GM18951 (cell line): ENCODE data around the gene NEDD4L.

Source experiments
- POLR2A ChIP-seq: IDR thresholded peaks from 4 replicates; pipeline ENCODE4 v1.6.1; 2011; ENCODE audit warnings: mild to moderate bottlenecking; ENCODE audit not compliant: insufficient read length, insufficient read depth; ENCODE audit errors: extremely low read depth
- in situ Hi-C: fragments of 300-500 bp; cut with MboI; formaldehyde crosslinking; loops from one replicate; pipeline ENCODE4 v1.12.0; 2022; ENCODE audit warnings: low sequenced_read_pairs, mixed read lengths, inconsistent platforms; ENCODE audit not compliant: unreplicated experiment

The NEDD4L gene

DNA sequence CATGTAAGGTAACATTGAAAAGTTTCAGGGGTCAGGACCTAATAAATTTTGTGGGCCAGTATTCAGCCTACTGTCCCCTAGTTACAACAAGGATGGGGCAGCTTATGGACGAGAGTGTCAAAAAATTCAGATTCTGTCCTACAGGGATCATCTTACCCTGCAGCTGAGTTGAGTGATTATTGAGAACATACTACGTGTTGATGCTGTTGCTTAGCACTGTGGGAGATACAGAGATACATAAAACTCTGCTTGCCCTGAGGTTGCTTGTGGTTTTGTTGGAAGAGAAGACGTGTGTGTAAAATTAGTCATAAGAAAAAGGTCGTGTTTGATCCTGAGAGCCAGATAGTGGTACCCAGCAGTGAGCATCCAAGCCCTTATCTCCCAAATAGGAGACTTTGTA lies 253.2 kb downstream of the NEDD4L start:
- in situ Hi-C loops = no loop called here
- no peak for TF ChIP-seq POLR2A

DNA sequence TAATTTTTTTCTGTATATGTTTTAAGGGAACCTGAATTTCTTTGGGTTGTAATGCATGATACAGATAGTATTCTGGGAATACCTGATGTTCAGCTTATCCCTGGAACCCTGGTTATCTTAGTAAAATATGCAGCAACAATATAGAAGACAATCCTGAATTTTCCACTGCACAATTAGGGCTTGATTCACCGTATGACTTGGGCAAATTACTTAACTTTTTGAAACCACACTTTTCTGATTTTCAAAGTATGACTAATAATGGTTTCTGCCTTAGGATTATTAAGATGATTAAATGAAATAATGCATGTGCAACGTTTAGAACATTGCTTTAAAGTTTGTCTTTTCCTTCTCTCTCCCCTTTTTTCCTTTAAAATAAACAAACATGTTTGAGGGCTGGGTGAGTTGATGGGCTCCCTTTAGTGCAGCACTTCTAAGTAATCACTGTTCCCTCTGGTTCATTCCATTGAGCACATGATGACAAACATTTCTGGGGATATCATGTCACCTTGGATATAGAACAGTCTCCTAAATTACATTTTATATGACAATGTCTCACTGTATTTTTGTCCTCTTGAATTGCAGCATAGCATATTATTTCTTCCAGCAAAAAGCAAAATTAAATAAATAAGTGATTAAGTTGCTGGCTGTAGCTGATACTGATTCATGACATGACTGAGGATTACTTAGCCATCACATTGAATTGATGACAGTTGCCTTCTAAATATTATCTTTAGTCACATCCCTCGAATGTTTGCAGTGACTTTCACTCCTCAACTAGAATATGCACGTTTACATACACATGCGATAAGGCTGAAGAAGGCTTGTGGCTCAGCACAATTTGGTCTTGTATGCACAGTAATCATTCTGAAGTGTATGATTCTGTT lies 254.5 kb downstream of the NEDD4L start:
- no peak for TF ChIP-seq POLR2A
- in situ Hi-C loops = no loop called here

DNA sequence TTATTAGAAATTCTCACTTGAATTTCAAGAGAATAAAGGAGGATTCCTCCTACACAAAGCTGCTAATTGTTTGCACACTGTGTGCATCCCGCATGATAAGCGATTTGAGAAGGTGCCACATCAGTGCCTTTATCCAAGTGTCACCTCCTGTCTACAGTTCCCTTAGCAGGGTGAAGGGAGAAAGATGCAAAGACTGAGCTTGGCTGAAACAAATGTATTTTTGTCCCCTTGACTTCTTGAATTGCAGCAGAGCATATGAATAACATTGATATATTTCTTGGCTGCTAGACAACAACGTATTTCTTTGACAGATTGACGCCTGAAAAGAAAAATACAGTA lies 255.1 kb downstream of the NEDD4L start:
- in situ Hi-C loops = no loop called here
- TF ChIP-seq POLR2A = no peak

DNA sequence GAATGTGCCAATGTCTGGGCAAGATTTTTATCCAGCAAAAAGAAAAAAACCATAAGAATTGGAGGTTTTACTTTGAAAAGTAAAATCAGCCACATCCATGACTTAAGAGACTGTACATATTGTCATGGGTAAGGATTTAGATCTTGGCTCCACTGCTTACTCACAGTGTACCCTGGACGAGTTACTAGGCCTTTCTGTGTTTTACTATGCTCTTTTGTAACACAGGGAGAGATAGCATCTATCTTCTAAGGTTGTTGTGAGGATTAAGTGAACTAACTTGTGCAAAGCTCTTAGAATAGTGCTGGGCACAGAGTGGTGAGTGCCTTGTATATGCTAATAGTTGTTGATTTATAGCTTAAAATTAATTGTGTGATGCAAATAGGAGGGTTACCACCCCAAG lies 255.9 kb downstream of the NEDD4L start:
- no peak for TF ChIP-seq POLR2A

DNA sequence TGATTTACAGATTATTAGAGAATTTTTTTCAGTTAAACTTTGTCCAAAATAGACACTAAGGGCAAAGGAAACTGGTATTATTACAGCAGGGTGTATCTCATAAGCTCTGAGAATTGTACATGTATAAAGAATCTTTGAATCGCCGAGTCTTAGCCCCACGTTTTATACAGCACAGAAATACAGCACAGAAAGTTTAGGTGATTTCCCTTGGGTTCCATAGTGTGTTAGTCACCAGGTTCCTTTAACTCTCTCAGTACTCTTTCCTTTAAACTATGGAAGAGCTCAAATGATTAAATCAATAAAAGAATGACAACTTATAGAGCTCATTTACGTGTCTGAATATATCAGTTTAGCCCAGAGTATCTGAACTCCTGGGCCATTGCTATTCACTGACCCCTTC lies 256.8 kb downstream of the NEDD4L start:
- in situ Hi-C loops = no loop called here
- no peak for TF ChIP-seq POLR2A

More for the DNA sequence above, 255.9 kb downstream of the NEDD4L start:
- in situ Hi-C loops = no loop called here

DNA sequence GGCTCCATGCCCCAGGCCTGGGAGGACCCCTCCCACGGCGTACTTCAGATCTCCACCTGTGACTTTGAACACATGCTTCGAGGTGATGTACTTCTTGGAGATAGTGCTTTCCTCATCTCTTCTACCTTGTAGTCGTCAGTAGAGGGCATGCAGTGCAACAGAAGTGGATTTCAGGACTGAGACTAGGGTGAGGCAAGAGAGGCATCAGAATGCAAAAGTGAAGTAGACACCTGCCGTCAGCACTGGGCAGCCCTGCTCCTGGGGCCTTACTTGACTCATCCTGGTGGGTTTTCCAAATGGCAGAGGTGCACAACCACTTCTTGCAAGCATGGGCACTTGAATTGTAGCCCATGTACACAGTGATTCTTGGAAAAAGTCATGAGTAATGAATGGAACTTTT lies 258.8 kb downstream of the NEDD4L start:
- in situ Hi-C loops = no loop called here
- no peak for TF ChIP-seq POLR2A

DNA sequence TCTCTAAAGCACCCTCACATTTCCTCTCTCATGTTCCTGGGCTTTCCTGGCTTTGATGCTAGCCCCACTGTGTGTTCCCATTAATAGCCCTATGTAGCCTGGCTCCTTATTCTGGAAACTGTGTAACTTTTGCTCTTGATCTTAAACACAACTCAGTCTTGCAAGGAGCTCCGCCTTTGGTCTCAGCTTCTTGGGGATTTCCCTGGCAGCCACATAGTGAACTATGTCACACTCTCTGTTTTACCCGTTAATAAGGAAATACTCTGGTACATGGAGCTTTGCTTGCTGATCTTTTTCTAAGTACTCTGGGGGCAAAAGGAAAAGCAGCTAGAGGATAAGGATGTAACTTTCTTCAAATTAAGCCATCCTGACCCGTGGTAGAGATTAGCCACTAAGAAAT lies 259.3 kb downstream of the NEDD4L start:
- TF ChIP-seq POLR2A = no peak
- in situ Hi-C loops = no loop called here

DNA sequence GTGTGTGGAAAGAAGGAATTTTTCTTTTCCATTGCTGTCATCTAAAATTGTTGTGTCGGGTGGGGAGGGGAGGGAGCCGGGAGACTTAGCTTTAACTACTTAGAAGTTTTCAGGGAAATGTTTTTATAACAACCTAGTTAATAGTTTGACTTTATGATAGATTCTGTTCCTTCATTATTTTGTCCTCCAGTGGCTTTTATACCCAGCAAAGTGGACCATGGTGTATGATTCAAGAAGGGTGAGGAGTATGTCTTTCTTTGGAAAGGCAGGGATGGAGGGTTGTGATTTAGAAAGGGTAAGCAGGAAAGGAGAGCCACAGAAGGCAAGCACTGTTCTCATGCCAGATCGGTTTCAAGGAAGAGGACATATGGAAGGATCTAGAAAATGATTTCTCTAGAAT lies 261.8 kb downstream of the NEDD4L start:
- no peak for TF ChIP-seq POLR2A

DNA sequence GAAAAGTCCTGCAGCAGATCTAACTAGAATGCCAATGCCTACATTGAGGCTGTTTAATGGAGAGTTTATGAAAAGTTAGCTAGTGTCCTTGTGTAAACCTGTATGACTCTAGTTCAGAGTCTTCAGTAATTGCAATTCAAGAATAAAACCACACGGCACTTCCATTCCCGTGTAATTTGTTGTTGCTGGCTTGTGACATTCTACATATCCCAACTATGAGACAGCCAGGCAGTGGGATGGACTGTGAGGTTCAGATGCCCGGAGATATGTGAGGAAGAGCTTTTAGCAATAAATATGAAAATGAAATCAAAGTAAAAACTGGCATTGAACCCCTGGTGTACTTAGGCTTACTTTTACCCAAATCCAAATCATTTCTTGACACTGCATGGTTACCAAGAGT lies 263.4 kb downstream of the NEDD4L start:
- in situ Hi-C loops = no loop called here
- TF ChIP-seq POLR2A = no peak

More for the DNA sequence above, 261.8 kb downstream of the NEDD4L start:
- in situ Hi-C loops = no loop called here

DNA sequence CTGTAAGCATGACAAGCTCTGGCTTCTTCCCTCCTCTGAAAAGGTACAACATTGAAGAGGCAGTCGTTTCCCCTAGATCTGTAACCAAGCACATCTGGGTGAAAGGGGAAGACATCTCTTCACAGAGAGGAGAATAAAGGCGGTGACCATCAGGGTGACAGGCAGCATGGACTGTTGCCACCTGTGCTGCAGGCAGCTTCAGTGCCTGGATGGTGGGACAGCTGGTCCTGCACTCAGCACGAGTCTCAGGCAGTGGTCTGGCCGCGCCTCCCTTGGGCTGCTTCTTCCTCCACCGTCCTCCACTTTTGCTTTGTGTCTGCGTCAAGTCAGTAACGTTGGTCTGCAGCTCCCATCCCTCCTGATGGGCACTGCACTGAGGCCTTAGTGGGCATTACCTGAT lies 264.4 kb downstream of the NEDD4L start:
- in situ Hi-C loops = no loop called here
- no peak for TF ChIP-seq POLR2A

DNA sequence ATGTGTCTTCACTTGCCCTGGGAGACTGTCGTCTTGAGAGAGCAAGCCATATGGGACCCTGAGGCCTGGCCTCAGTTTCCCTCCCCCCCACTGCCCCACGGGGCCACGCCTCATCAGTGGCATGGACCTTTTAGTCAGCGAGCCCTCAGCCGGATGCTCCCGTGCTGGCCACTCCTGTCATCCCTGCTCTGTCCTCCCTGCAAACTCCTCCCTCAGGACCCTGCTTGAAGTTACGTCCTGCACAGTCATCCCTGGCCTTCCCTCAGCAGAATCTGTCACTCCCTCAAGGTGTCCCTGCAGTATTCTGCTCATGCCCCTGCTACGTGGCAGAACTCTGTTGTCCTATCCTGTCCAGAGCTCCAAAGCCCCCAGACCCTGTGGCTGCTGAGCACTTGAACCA lies 265.1 kb downstream of the NEDD4L start:
- no peak for TF ChIP-seq POLR2A

DNA sequence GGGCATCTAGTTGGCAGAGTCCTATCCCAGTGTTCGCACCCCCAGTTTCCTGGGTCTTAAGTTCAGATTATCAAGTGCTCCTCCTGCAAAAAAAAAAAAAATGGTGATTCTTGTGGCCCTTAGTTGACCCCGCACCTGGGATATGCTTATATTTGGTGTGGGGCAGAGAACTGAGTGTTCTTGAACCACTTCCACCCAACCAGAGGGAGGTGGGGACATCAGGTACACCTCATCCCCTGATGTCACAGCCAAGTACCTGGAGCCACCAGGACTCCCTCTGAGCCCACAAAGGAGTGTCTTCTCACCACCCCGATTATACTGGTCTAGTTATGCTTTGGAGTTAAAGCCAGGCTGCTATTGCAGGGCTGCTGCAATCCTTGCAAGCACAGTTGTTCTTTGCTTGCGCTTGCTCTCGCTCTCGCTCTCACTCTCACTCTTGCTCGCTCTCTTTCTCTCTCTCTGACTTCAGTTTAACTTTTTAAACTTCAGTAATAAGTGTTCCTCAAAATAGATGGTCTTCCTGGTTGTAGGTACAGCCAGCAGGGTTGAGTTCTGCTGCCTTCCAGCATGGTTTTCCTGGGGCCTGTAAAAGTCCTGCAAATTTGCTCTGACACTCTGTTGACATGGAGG lies 265.7 kb downstream of the NEDD4L start:
- no peak for TF ChIP-seq POLR2A

More for the DNA sequence above, 265.1 kb downstream of the NEDD4L start:
- in situ Hi-C loops = no loop called here

DNA sequence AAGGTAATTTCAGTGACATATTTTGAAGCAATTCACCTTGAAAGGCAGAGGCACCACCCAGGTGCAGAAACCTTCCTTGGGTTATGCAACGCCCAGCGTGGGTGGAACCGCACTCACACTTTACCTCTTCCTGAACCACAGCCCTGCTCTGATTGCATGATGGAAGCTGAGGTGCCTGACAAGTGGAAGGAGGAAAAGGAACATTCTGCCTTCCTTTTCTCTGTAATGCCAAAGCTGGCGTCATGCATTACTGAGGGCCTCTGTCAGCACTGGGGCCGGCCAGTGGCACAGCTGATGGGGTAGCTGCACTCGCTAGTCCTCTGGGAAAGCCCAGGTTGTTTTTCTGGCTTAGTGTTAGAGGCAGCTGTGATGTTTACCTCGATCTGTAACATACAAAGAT lies 266.5 kb downstream of the NEDD4L start:
- in situ Hi-C loops = no loop called here
- no peak for TF ChIP-seq POLR2A

More for the DNA sequence above, 265.7 kb downstream of the NEDD4L start:
- in situ Hi-C loops = no loop called here

DNA sequence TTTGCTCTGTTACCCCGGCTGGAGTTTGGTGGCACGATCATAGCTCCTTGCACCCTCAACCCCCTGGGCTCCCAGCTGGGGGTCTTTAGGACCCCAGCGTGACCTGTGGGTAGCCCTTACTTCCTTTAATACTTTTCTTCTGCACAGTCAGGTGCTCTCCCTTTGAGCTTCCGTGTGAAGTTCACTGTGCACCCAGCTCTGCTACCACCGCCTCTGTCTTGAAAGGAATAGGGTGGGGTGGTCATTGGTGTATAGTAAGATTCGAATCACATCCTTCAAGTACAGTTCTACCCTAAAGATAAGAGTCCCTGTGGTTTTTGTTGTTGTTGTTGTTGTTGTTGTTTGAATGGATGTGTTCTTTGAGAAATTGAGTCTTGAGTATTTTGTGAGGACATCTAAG lies 267.4 kb downstream of the NEDD4L start:
- in situ Hi-C loops = no loop called here
- TF ChIP-seq POLR2A = no peak
